HCT116 (cell line): ENCODE data around the gene RNF182. TPM values are rescaled to one million over a fixed set of nuclear protein-coding genes. Genes with fewer than 3 reads are reported as not detected.

Experiments
- ATAC-seq: fragments of 200-7000 bp; cut with Tn5 transposase; 2 replicates; pipeline ENCODE4 v1.9.1; 2020; ENCODE audit warnings: mild to moderate bottlenecking, moderate library complexity
- BruUV-seq: library from RNA; stranded (reverse); fragments of 400-500 nt; replicated peaks from 2 replicates; lab custom pipeline; 2021; lab: Mats Ljungman, UMichigan
- CTCF ChIA-PET: fragments of 300-600 bp; sonication (Branson Sonifier 250); formaldehyde crosslinking; loops from one replicate; lab custom pipeline; 2021; ENCODE audit warnings: antibody characterized with exemption; lab: Charles Lee
- POLR2A ChIA-PET: fragments of 300-600, 350-600 bp; sonication (Branson Sonifier 250); formaldehyde crosslinking; loops from one replicate; lab custom pipeline; 2021; ENCODE audit warnings: antibody characterized with exemption; lab: Charles Lee
- RAD21 ChIA-PET, 2 experiments: fragments of 300-600 bp; sonication (Branson Sonifier 250); formaldehyde crosslinking; loops; one replicate each; lab custom pipeline; 2023; ENCODE audit warnings: low total read pairs in 2 of 2; ENCODE audit not compliant: uncharacterized antibody in 2 of 2, unreplicated experiment in 2 of 2, low non-redundant PET in 1 of 2; lab: Charles Lee
- DNase-seq: peaks from one replicate; pipeline ENCODE4 v3.0.0-alpha.2; 2010; ENCODE audit warnings: low read depth, low spot score
- H2AFZ ChIP-seq: fragments of 200-600 bp; shearing (Covaris generic), sonication (generic); 2 replicates; pipeline ENCODE4 v1.6.1; 2017; ENCODE audit warnings: low read depth, mixed run types, mixed read lengths, antibody characterized with exemption, low read length; ENCODE audit not compliant: poor library complexity, severe bottlenecking
- H3K27ac ChIP-seq: 2 replicates; pipeline ENCODE4 v1.5.1; 2012; ENCODE audit warnings: low read depth, low read length
- H3K27me3 ChIP-seq: fragments of 200-600 bp; sonication (generic); 2 replicates; pipeline ENCODE4 v1.6.1; 2016; ENCODE audit warnings: mixed run types, low read length, mixed read lengths; ENCODE audit not compliant: insufficient read depth
- H3K36me3 ChIP-seq, 2 experiments: fragments of 200-500 bp in 1 of 2; fragments of 200-600 bp in 1 of 2; sonication (Bioruptor generic) in 1 of 2; sonication (generic) in 1 of 2; 2 replicates each; pipeline versions ENCODE4 v1.5.1 to v1.6.1; 2014 to 2016; ENCODE audit warnings: low read length in 2 of 2, inconsistent platforms in 1 of 2, mixed read lengths in 1 of 2, mixed run types in 1 of 2; ENCODE audit not compliant: insufficient read depth in 2 of 2, control insufficient read depth in 1 of 2
- H3K4me1 ChIP-seq, 2 experiments: fragments of 200-600 bp in 1 of 2; sonication (generic) in 1 of 2; 2 replicates each; pipeline versions ENCODE4 v1.5.1 to v1.6.1; 2012 to 2017; ENCODE audit warnings: low read length in 2 of 2, inconsistent platforms in 1 of 2, mild to moderate bottlenecking in 1 of 2, mixed read lengths in 1 of 2, mixed run types in 1 of 2, moderate library complexity in 1 of 2; ENCODE audit not compliant: insufficient read depth in 2 of 2, control insufficient read depth in 1 of 2
- H3K4me2 ChIP-seq: fragments of 200-600 bp; sonication (generic); 2 replicates; pipeline ENCODE4 v1.6.1; 2017; ENCODE audit warnings: mixed run types, low read length, mixed read lengths
- H3K4me3 ChIP-seq, 2 experiments: fragments of 200-600 bp in 1 of 2; sonication (generic) in 1 of 2; replicated peaks in 1 of 2; 2 replicates each; pipeline ENCODE4 v1.5.1; 2011 to 2016; ENCODE audit warnings: low read length in 2 of 2, control low read depth in 1 of 2, low read depth in 1 of 2, mild to moderate bottlenecking in 1 of 2, mixed read lengths in 1 of 2, mixed run types in 1 of 2
- H3K79me2 ChIP-seq: fragments of 200-600 bp; sonication (generic); 2 replicates; pipeline ENCODE4 v1.6.1; 2017; ENCODE audit warnings: mild to moderate bottlenecking, mixed run types, low read length, moderate library complexity, mixed read lengths; ENCODE audit not compliant: insufficient read depth
- H3K9ac ChIP-seq: fragments of 200-600 bp; sonication (generic); 2 replicates; pipeline ENCODE4 v1.6.1; 2016; ENCODE audit warnings: low read length, mixed read lengths
- H3K9me2 ChIP-seq: fragments of 200-600 bp; sonication (generic), shearing (Covaris generic); 2 replicates; pipeline ENCODE4 v1.6.1; 2017; ENCODE audit warnings: mixed run types, mild to moderate bottlenecking, moderate library complexity; ENCODE audit not compliant: insufficient read depth
- H3K9me3 ChIP-seq, 2 experiments: fragments of 200-500 bp in 1 of 2; fragments of 200-600 bp in 1 of 2; sonication (Bioruptor generic) in 1 of 2; sonication (generic) in 1 of 2; 2 replicates each; pipeline ENCODE4 v1.6.1; 2014 to 2017; ENCODE audit warnings: low read length in 2 of 2, mixed read lengths in 2 of 2, inconsistent platforms in 1 of 2, low read depth in 1 of 2, mild to moderate bottlenecking in 1 of 2, mixed run types in 1 of 2, moderate library complexity in 1 of 2; ENCODE audit not compliant: control insufficient read depth in 1 of 2, insufficient read depth in 1 of 2
- H4K20me1 ChIP-seq: fragments of 200-600 bp; sonication (generic), shearing (Covaris generic); 2 replicates; pipeline ENCODE4 v1.6.1; 2017; ENCODE audit warnings: mixed run types, mild to moderate bottlenecking, moderate library complexity; ENCODE audit not compliant: insufficient read depth
- ATF3 ChIP-seq: IDR thresholded peaks from 2 replicates; pipeline ENCODE4 v1.6.1; 2012
- EGR1 ChIP-seq: IDR thresholded peaks from 2 replicates; pipeline ENCODE4 v1.6.1; 2012; ENCODE audit warnings: low read depth
- ELF1 ChIP-seq: IDR thresholded peaks from 2 replicates; pipeline ENCODE4 v1.6.1; 2012; ENCODE audit warnings: low read depth, borderline replicate concordance
- EZH2 ChIP-seq: fragments of 200-600 bp; sonication (generic); IDR thresholded peaks from 2 replicates; pipeline ENCODE4 v1.6.1; 2017; ENCODE audit warnings: antibody characterized with exemption, mixed run types
- EZH2phosphoT487 ChIP-seq: fragments of 200-600 bp; IDR thresholded peaks from 2 replicates; pipeline ENCODE4 v1.6.1; 2018; ENCODE audit warnings: antibody characterized with exemption, borderline replicate concordance
- FOSL1 ChIP-seq: IDR thresholded peaks from 2 replicates; pipeline ENCODE4 v1.6.1; 2012; ENCODE audit warnings: low read depth
- POLR2A ChIP-seq: IDR thresholded peaks from 2 replicates; pipeline ENCODE4 v1.7.0; 2011; ENCODE audit warnings: borderline replicate concordance; ENCODE audit not compliant: insufficient read depth, insufficient read length; ENCODE audit errors: extremely low read depth
- POLR2AphosphoS5 ChIP-seq: IDR thresholded peaks from 2 replicates; pipeline ENCODE4 v1.6.1; 2011; ENCODE audit warnings: mild to moderate bottlenecking, low read depth, low read length, moderate library complexity
- RAD21 ChIP-seq: IDR thresholded peaks from 2 replicates; pipeline ENCODE4 v1.6.1; 2012; ENCODE audit warnings: low read depth, mild to moderate bottlenecking
- REST ChIP-seq: IDR thresholded peaks from 2 replicates; pipeline ENCODE4 v1.6.1; 2012; ENCODE audit warnings: low read depth
- SIN3A ChIP-seq: IDR thresholded peaks from 2 replicates; pipeline ENCODE4 v1.6.1; 2012; ENCODE audit warnings: low read depth
- SP1 ChIP-seq: IDR thresholded peaks from 2 replicates; pipeline ENCODE4 v1.6.1; 2012; ENCODE audit warnings: low read depth
- SRF ChIP-seq: IDR thresholded peaks from 2 replicates; pipeline ENCODE4 v1.6.1; 2012; ENCODE audit warnings: low read depth
- TCF7L2 ChIP-seq: IDR thresholded peaks from 2 replicates; pipeline ENCODE4 v1.7.0; 2011; ENCODE audit warnings: borderline replicate concordance, inconsistent platforms; ENCODE audit not compliant: insufficient read depth, insufficient read length; ENCODE audit errors: extremely low read depth
- YY1 ChIP-seq: IDR thresholded peaks from 2 replicates; pipeline ENCODE4 v1.6.1; 2011; ENCODE audit warnings: low read length, low read depth, moderate library complexity, mild to moderate bottlenecking; ENCODE audit not compliant: insufficient replicate concordance; ENCODE audit errors: extremely low read depth
- ZBTB33 ChIP-seq: IDR thresholded peaks from 2 replicates; pipeline ENCODE4 v1.6.1; 2011; ENCODE audit warnings: mild to moderate bottlenecking, low read length, moderate library complexity; ENCODE audit not compliant: insufficient replicate concordance; ENCODE audit errors: extremely low read depth
- ZFX ChIP-seq: fragments of 450-650 bp; IDR thresholded peaks from 2 replicates; pipeline ENCODE4 v1.6.1; 2017
- intact Hi-C: fragments of 100-400 bp; cut with micrococcal nuclease; formaldehyde crosslinking; loops from 2 replicates; pipeline ENCODE4 v1.10.0; 2022
- total RNA-seq: library from RNA; stranded (reverse); gene quantifications from one replicate; pipeline ENCODE4 v1.2.1, GENCODE V29; 2021; ENCODE audit not compliant: unreplicated experiment
- TF ChIP-seq, protein P1 (sequence below): IDR thresholded peaks from 2 replicates; pipeline ENCODE4 v1.6.1; 2012
- TF ChIP-seq, protein P2 (sequence below), 3 experiments: fragments of 200-600 bp in 1 of 3; sonication (generic) in 1 of 3; IDR thresholded peaks in 2 of 3; conservative IDR thresholded peaks in 1 of 3; 2 replicates each; pipeline ENCODE4 v1.5.1; 2012 to 2017; ENCODE audit warnings: low read depth in 2 of 3, low read length in 2 of 3, antibody characterized with exemption in 1 of 3, borderline replicate concordance in 1 of 3, control low read depth in 1 of 3, mild to moderate bottlenecking in 1 of 3, mixed read lengths in 1 of 3, mixed run types in 1 of 3, moderate library complexity in 1 of 3; ENCODE audit not compliant: insufficient read depth in 1 of 3

The RNF182 gene
- total RNA-seq, 1 experiment from 2014 or later = 6.5 TPM

DNA sequence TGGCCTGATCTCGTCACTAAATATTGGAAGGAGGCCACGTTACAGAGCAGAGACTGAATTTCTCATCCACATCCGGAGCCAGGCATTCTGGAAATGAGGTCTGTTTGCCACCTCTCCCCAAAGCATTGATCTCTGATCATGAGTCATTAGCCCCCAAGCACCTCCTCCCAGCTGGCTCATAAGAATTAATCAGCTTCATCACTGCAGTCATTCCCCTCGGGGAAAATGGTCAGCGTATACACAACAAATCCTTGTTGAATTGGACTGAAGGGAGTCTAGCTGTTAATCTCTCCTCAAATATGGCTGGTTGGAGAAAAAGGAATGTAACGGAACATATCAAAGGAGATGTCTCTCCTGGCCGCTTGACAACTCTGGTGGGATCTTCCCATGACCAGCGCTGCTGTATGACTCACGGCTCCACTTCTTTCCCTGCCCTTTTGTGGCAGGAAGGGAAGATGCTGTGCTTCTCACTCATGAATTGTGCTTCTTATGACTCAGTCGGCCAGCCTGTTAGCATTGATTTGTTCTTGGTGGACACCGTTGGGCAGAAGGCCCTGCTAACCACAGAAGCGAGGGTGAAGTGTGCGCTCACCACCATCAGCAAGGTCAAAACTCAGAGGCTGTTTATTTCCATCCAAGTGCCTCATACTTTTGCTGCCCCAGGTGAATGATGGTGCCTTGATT, 76.7 kb downstream of the RNF182 start:
- intact Hi-C loops = no loop called here
- H3K27me3 ChIP-seq = no peaks in the 10 kb centered on the region
- peak overlapping the region; percentile 4; the same call in 1 of the 2 replicates for H3K27ac ChIP-seq
- peak overlapping the region; percentile 62 for H3K4me2 ChIP-seq
- ChIA-PET RAD21 (interaction anchor here in 1 of 2 experiments (1.2 to 1.9 kb wide), 2 partner anchors 87 to 89 kb away, joined by 3 to 6 read pairs; no protein-coding TSS in a partner anchor), POLR2A (no interaction called here), CTCF (interaction anchor here (1.1 to 1.7 kb wide), 5 partner anchors 86 to 94 kb away, joined by 3 to 14 read pairs (median 3); no protein-coding TSS in a partner anchor)
- BruUV-seq = no TSS peak
- H3K9ac ChIP-seq = no peak overlapping the region
- DNase-seq (peak; percentile 95), ATAC-seq (peak; percentile 86)
- H2AFZ ChIP-seq = peak overlapping the region; percentile 53
- no peaks in the 10 kb centered on the region for H3K9me3 ChIP-seq
- H3K36me3 ChIP-seq = no peaks in the 10 kb centered on the region
- peak overlapping the region; percentile 8 to 28; a peak in 3 of 4 replicates for H3K4me3 ChIP-seq
- no peaks in the 10 kb centered on the region for H3K79me2 ChIP-seq
- no peaks in the 10 kb centered on the region for H3K9me2 ChIP-seq
- peaks cover 16 to 33% of the 10 kb centered on the region in 2 experiments for H3K4me1 ChIP-seq
- H4K20me1 ChIP-seq = no peaks in the 10 kb centered on the region
- TF ChIP-seq, protein P1, sequence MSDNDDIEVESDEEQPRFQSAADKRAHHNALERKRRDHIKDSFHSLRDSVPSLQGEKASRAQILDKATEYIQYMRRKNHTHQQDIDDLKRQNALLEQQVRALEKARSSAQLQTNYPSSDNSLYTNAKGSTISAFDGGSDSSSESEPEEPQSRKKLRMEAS = peak; percentile 70
- TF ChIP-seq EZH2 = no peak
- TF ChIP-seq, protein P2, sequence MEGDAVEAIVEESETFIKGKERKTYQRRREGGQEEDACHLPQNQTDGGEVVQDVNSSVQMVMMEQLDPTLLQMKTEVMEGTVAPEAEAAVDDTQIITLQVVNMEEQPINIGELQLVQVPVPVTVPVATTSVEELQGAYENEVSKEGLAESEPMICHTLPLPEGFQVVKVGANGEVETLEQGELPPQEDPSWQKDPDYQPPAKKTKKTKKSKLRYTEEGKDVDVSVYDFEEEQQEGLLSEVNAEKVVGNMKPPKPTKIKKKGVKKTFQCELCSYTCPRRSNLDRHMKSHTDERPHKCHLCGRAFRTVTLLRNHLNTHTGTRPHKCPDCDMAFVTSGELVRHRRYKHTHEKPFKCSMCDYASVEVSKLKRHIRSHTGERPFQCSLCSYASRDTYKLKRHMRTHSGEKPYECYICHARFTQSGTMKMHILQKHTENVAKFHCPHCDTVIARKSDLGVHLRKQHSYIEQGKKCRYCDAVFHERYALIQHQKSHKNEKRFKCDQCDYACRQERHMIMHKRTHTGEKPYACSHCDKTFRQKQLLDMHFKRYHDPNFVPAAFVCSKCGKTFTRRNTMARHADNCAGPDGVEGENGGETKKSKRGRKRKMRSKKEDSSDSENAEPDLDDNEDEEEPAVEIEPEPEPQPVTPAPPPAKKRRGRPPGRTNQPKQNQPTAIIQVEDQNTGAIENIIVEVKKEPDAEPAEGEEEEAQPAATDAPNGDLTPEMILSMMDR (IDR thresholded peaks at IDR 0.05 in 2 of 3, conservative IDR thresholded peaks at IDR 0.05 in 1 of 3; ENCODE audit: borderline replicate concordance in 1 of 3, insufficient read depth in 1 of 3, low read depth in 2 of 3, low read length in 2 of 3) = no peak
- peak; percentile 49; the same call in 1 of the 2 replicates for TF ChIP-seq ATF3
- TF ChIP-seq POLR2AphosphoS5 = no peak
- TF ChIP-seq EZH2phosphoT487 = no peak
- TF ChIP-seq ZFX = no peak
- TF ChIP-seq EGR1 = no peak
- TF ChIP-seq ZBTB33 = no peak
- TF ChIP-seq SRF = peak; percentile 96
- TF ChIP-seq SIN3A = peak; percentile 90
- TF ChIP-seq TCF7L2 = peak; percentile 85
- no peak for TF ChIP-seq REST
- TF ChIP-seq ELF1 = no peak
- TF ChIP-seq POLR2A = no peak
- TF ChIP-seq YY1 = no peak
- TF ChIP-seq SP1 = peak; percentile 89
- peak; percentile 97 for TF ChIP-seq FOSL1
- TF ChIP-seq RAD21 = peak; percentile 29
